ENCODE results near the gene AP5B1. TPM values are rescaled to one million over a fixed set of nuclear protein-coding genes. Genes with fewer than 3 reads are reported as not detected.

AP5B1 gene
- total RNA-seq, 2 donors from 2014 or later, result 9.5 to 14.3 TPM

- H3K27ac ChIP-seq, result no peak overlapping the region
- H3K27me3 ChIP-seq, result peaks cover 6 to 36% of the 10 kb centered on the region in 2 donors
- H3K4me3 ChIP-seq, result peak overlapping the region in 1 of 2 donors; percentile 26
- H3K9me3 ChIP-seq, result no peaks in the 10 kb centered on the region
- TF ChIP-seq, protein P1, sequence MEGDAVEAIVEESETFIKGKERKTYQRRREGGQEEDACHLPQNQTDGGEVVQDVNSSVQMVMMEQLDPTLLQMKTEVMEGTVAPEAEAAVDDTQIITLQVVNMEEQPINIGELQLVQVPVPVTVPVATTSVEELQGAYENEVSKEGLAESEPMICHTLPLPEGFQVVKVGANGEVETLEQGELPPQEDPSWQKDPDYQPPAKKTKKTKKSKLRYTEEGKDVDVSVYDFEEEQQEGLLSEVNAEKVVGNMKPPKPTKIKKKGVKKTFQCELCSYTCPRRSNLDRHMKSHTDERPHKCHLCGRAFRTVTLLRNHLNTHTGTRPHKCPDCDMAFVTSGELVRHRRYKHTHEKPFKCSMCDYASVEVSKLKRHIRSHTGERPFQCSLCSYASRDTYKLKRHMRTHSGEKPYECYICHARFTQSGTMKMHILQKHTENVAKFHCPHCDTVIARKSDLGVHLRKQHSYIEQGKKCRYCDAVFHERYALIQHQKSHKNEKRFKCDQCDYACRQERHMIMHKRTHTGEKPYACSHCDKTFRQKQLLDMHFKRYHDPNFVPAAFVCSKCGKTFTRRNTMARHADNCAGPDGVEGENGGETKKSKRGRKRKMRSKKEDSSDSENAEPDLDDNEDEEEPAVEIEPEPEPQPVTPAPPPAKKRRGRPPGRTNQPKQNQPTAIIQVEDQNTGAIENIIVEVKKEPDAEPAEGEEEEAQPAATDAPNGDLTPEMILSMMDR (IDR thresholded peaks at IDR 0.05), result no peak
- H3K36me3 ChIP-seq, result no peaks in the 10 kb centered on the region
- peaks cover 0 to 24% of the 10 kb centered on the region in 2 donors for H3K4me1 ChIP-seq
- DNase-seq (ENCODE audit: low spot score), result no peak
Measured at GRCh38 chr11:65787649-65788622, 7.2 kb upstream of the AP5B1 start.

- Histone ChIP-seq H3K27ac (no peak within 1 kb of the TSS), H3K4me3 (peak within 1 kb of the TSS in 1 of 2 donors; percentile 37), H3K9me3 (no peaks in the 10 kb centered on the region), H3K27me3 (peaks cover 6 to 36% of the 10 kb centered on the region in 2 donors), H3K36me3 (no peaks in the 10 kb centered on the region), H3K4me1 (peaks cover 0 to 24% of the 10 kb centered on the region in 2 donors)
- TF ChIP-seq, protein P1 (IDR thresholded peaks at IDR 0.05), result no peak
- DNase-seq (ENCODE audit: low spot score), result no peak
Measured at GRCh38 chr11:65786786-65787636, 6.2 kb upstream of the AP5B1 start, which contains the start of gene OVOL1. Gene OVOL1, plus strand, starts transcription at chr11:65787063. Its CDS starts 311 bp downstream, at chr11:65787374.

- Histone ChIP-seq H3K36me3 (no peaks in the 10 kb centered on the region), H3K4me1 (peaks cover 0 to 29% of the 10 kb centered on the region in 2 donors), H3K9me3 (no peaks in the 10 kb centered on the region), H3K27me3 (peaks cover 6 to 36% of the 10 kb centered on the region in 2 donors), H3K4me3 (peak overlapping the region in 1 of 2 donors; percentile 37), H3K27ac (no peak overlapping the region)
- TF ChIP-seq, protein P1 (IDR thresholded peaks at IDR 0.05), result no peak
- no peak for DNase-seq (ENCODE audit: low spot score)
Measured at GRCh38 chr11:65786008-65786785, 5.4 kb upstream of the AP5B1 start.

DNA sequence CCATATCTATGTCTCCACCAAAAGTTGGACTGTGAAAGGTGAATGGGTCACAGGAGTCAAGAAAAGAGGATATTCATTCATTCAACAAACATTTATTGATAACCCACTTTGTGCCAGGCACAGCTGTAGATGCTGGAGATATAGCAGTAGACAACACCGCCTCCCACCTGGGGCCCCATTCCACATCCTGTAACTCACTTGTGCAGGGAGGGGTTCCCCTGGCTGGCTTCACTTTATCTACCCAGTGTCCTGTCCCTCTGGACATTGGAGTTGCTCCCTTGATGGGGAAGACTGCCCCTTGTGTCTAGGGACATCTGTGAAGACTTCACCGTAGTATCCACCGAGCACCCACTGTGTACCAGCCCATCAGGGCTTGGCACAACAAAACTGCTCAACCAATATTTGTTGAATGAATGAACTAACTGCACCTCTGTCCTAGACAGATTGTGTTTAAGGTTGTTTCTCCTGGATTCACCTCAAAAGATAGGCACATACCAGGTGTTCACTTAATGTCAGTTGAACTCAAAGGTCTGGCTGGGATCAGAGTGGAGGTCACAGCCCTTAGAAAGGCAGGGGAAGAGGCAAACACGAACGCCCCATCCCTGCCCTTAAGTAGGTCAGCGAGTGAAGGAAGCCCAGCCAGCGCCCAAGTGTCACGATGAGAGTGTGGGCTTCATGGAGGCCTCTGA is 4.7 kb upstream of the AP5B1 start:
- peaks cover 0 to 30% of the 10 kb centered on the region in 2 donors for H3K4me1 ChIP-seq
- no peaks in the 10 kb centered on the region for H3K9me3 ChIP-seq
- H3K4me3 ChIP-seq, result no peak overlapping the region
- no peak for DNase-seq (ENCODE audit: low spot score)
- TF ChIP-seq, protein P1 (IDR thresholded peaks at IDR 0.05), result no peak
- H3K36me3 ChIP-seq, result no peaks in the 10 kb centered on the region
- no peak overlapping the region for H3K27ac ChIP-seq
- H3K27me3 ChIP-seq, result peaks cover 6 to 36% of the 10 kb centered on the region in 2 donors

Measured in right atrium auricular region (tissue), 2 donors.